ENCODE measurements around the gene FBXO9.

FBXO9 gene

GRCh38 chr6:53065266-53066076 lies at the start of gene FBXO9:
Gene FBXO9 (plus strand): TSS chr6:53065404. CDS start chr6:53065790, 386 bp downstream.
- peak; percentile 63 for DNase-seq (ENCODE audit: low read depth)

GRCh38 chr6:53015486-53015885 lies 49.7 kb upstream of the FBXO9 start:
- DNase-seq (ENCODE audit: low read depth): no peak

DNA sequence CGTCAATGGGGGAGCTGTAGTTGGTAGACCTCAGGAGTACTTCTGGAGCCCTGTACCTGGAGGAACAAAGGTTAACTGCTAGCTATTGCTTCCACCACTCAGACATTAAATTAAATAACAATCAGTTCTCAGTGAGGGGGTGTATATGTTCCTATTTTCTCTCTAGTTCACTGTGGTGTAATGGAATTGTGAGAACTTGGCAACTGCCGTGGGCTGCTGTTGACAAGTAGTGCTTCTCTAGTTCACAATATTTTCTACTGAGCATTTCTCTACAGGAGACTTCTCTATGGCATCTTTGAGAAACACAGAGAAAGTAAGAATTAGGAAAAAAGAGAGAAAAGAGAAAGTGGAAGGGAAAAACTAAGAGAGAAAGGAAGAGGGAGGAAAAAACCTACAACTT lies 46.8 kb upstream of the FBXO9 start:
- no peak for DNase-seq (ENCODE audit: low read depth)

GRCh38 chr6:53020005-53020744 lies 45.0 kb upstream of the FBXO9 start:
- no peak for DNase-seq (ENCODE audit: low read depth)

DNA sequence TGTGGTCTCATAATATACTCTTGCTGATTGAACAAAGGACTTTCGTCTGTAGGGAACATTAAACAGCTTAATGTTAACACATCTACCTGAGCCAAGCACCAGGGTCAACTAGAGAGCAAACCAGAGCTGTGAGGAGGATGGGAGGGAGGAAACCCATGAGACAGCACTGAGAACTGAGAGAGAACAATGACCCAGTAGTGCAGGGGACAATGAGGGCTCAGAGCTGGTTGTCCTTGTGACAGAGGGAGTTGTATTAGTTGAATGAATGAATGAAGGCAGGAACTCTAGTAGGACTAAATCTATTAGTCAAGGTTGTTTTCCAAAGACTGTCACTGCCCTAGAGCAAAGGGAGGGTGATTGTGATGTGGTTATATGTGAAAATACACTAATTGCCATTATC lies 41.9 kb upstream of the FBXO9 start:
- no peak for DNase-seq (ENCODE audit: low read depth)

GRCh38 chr6:53026526-53026925 lies 38.7 kb upstream of the FBXO9 start:
- DNase-seq (ENCODE audit: low read depth): no peak

DNA sequence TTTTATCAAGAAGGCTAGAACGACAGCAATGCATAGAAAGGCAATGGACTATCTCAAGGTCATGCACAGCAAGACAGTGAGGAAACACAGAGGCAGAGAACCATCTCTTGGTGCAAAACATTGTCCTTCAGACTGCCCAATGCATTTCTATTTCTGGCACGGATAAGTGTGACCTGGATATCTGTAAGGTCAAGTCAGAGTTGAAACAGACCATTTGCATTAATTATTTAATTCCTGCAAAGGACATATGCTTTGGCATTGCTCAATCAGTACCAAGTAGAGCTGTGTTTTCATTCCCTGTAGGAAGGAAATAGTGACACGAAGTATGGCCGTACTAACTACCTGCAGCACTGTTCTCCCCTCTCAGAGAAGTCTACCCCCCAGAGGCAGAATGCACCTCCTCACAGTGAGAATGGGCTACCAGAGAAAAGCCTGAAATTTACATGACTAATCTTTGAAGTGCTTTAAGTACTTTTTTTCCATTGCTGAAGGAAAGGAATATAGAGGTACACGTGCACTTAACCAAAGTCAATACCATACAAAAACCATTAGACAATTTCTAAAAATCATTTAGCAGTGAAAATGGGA lies 38.0 kb upstream of the FBXO9 start:
- DNase-seq (ENCODE audit: low read depth): no peak

DNA sequence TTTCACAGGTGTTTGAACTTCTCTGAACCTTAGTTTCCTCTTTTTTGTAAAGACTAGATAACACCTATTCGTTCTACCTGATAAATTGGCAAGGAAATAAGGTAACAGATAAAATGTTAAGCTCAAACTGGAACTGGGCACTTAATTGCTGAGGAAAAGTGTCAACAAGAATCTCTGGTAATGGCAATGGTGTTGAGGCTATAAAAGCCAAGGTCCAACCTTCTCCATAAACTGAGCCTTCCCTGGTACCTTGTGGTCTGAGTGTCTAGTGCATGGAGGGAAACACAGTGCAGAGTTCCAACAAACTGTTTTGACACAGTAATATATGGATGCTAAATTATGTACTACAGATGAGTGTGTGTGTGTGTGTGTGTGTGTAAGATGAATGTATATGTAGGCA lies 36.7 kb upstream of the FBXO9 start:
- DNase-seq (ENCODE audit: low read depth): no peak

DNA sequence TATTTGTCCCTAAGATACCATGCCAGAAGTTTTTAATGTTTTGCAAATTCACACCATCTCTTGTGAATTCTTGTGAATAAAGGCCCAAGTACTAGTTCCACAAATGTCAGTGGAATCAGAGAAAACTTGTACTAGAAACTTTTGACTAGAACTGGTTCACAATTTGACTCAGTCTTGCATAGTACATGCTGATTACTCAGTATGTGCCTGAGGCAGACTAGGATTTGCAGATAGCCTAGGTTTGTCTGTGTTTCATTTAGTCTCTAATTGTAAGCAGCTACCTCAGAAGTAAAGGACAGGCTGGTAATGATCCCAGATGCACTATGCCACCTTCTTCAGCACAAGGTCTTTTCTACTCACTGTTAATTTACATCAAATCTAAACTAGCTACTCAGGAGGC lies 35.9 kb upstream of the FBXO9 start:
- no peak for DNase-seq (ENCODE audit: low read depth)

DNA sequence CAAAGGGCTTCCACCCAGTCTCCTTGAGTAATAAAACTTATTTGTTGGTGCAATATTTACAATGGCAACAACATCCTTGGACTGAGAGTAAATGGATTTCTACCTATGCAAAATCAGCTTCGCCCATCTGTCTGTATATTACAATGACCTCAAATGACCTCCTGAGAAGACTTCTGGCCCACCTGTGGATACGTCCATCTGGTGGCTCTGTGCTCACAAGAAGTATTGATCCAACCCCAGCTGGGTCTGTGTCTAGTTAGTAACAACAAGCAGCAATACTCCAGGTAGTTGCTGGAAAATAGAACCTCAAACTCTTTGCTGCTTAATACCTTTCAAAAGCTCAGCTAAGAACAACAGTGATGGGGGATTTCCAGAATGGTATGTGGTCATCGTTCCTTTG lies 35.4 kb upstream of the FBXO9 start:
- no peak for DNase-seq (ENCODE audit: low read depth)

- DNase-seq (ENCODE audit: low read depth): no peak
Observed at GRCh38 chr6:53031281-53031680, 33.9 kb upstream of the FBXO9 start.

DNA sequence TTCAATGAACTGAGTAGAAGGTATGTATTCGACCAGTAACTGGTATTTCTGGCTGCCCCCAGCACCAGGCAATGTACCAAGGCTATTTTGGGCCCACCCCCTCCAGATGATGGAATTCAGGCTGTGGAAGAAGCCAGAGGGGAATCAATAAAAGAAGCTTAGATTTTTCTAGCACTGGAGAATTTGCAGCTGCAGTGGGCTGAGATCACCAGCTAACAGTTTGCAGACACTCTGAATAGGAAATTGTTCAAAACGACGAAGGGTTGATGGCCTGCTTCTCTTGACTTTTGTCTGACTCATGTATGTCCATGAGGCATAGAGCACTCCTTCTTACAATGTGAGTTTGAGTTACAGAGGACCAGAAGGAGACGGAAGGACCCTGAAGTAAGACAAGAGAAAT lies 32.4 kb upstream of the FBXO9 start:
- DNase-seq (ENCODE audit: low read depth): no peak

DNA sequence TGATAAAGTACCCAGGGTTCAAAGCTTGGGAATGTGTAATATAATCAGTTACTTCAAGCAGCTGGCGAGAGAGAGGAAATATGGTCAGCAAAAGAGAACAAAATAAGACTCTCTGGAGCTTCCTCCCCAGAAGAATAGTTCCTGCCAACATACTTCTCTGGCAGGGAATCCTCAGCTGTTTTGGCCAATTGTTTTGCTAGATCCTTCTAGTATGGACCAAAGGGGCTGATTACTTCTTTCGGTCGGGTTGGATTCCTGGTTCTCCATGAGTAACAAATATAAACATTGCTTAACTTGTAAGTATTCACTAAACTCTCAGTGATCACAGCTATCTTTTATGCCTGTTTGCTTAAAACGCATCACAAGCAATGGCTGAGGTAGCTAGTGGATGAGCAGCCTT lies 31.4 kb upstream of the FBXO9 start:
- DNase-seq (ENCODE audit: low read depth): no peak

GRCh38 chr6:53035549-53036213 lies 29.5 kb upstream of the FBXO9 start:
- DNase-seq (ENCODE audit: low read depth): no peak

- no peak for DNase-seq (ENCODE audit: low read depth)
Observed at GRCh38 chr6:53038141-53038540, 27.1 kb upstream of the FBXO9 start.

DNA sequence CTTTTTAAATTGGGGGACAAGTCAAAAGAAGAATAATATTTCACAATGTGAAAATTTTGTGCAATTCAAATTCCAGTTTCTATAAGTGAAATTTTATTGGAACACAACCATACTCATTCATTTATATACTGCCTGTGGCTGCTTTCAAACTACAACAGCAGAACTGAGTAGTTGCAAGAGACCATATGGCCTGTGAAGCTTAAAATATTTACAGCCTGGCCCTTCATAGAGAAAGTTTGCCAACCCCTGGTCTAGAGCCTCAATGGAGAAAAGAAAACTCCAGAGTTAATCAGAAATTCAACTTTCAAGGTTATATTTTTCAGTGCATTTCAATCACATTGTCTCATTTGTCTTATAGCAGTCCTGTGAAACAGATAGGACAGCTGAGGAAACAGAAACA lies 26.6 kb upstream of the FBXO9 start:
- DNase-seq (ENCODE audit: low read depth): no peak

GRCh38 chr6:53041356-53041755 lies 23.8 kb upstream of the FBXO9 start:
- DNase-seq (ENCODE audit: low read depth): no peak

- no peak for DNase-seq (ENCODE audit: low read depth)
Observed at GRCh38 chr6:53042112-53042511, 23.1 kb upstream of the FBXO9 start.

GRCh38 chr6:53043581-53043980 lies 21.6 kb upstream of the FBXO9 start:
- DNase-seq (ENCODE audit: low read depth): no peak

DNA sequence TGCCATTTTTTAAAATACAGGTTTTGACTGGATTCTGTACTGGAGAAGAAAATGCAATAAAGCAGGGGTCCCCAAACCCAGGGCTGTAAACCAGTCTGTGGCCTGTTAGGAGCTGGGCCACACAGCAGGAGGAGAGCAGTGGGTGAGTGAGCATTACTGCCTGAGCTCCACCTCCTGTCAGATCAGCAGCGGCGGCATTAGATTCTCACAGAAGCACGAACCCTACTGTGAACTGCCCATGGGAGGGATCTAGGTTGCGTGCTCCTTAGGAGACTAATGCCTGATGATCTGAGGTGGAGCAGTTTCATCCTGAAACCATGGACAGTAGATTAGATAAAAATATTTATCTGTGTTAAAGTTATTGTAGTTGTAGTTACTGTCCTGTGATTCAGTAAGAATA lies 21.1 kb upstream of the FBXO9 start:
- no peak for DNase-seq (ENCODE audit: low read depth)

- no peak for DNase-seq (ENCODE audit: low read depth)
Observed at GRCh38 chr6:53044572-53044971, 20.6 kb upstream of the FBXO9 start.

DNA sequence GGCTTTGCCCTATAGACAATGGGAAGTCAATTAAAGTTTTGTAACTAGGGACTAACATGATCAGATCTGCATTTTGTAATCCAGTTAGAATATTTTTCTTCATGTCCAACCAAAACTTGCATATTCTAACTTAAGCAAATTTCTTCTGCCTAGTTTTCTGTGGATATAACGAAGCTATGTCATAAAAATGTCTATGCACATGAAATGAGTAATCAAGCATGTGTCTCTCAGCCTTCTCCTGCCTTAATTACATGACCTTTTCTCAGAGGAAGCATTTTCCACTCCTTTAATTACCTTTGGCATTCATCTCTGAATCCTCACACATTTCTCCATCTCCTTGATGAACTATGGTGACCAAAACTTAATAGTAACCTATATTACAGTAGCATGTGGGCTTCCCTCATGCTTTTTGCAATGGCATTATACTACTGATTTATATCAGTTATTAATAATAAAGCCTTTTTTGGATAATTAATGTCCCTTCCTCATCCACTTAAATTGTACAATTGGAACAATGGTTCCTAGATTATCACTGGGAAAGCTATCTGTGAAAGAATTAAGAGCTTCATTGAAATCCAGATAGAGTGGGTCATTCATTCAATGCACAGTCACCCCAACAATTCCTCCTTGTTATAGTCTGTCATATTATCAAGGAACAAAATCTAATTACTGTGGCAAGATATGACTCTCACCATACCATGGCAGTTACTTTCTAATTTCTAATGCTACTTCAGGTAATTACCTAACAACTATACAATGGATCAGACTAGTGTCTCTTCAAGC lies 19.1 kb upstream of the FBXO9 start:
- DNase-seq (ENCODE audit: low read depth): no peak
